ENCODE results near the gene SS18.

SS18 gene

DNA sequence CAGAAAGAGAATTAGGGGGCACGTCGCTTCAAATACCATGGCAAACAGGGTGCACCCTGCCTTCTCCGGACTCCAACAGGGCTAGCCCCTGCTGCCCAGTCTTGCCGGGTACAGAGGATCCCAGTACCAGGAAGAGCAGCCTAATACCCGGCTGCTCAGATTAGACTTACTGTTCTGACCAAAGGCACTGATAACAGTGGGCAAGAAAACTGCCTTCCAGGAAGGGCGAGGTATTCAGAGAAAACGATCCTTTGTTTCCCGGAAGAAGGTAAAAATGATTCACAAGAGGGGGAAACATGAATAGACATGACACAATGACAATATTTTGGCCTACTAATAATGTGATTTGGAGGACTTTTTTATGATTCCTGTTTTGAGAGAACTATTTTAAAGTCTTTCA is 99.9 kb downstream of the SS18 start:
- no peak for DNase-seq (ENCODE audit: low read depth)
- H3K4me3 ChIP-seq (ENCODE audit: low read depth, low read length), result no peak overlapping the region
- no peak for TF ChIP-seq CTCF (IDR thresholded peaks at IDR 0.05; ENCODE audit: low read depth, low read length, missing control alignments)

DNA sequence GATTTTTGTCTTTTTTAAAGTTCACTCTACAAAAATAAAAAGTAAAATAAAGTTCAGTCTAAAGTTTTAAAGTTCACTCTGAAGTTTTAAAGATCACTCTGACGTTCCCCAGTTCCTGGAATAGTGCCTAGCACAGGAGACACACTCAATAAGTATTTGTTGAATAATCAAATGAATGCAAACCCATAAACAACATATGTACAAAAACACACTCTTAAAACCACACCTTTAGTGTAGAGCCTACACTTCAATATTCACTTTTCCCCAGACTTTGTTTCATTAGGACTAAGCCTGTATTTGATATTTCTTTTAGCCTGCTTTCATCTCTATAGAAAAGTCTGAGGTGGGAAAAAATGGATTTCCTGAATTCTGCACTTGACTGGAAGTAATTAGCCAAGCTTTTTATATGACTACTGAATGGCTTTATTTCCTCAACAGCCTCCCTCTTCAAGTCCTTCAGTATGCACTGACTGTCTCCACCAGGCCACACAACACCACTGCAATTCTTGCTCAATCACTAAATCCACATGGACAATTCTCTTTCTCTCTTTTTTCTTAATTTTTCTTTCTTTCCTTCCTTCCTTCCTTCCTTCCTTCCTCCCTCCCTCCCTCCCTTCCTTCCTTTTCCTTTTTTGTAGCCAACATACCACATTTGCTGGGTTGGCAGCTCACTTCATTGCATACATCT is 104.6 kb downstream of the SS18 start:
- TF ChIP-seq CTCF (IDR thresholded peaks at IDR 0.05; ENCODE audit: low read depth, low read length, missing control alignments), result no peak
- DNase-seq (ENCODE audit: low read depth), result no peak
- H3K4me3 ChIP-seq (ENCODE audit: low read depth, low read length), result no peak overlapping the region

- DNase-seq (ENCODE audit: low read depth), result no peak
- no peak overlapping the region for H3K4me3 ChIP-seq (ENCODE audit: low read depth, low read length)
- TF ChIP-seq CTCF (IDR thresholded peaks at IDR 0.05; ENCODE audit: low read depth, low read length, missing control alignments), result no peak
Observed at GRCh38 chr18:25983730-25984129, 106.7 kb downstream of the SS18 start.

DNA sequence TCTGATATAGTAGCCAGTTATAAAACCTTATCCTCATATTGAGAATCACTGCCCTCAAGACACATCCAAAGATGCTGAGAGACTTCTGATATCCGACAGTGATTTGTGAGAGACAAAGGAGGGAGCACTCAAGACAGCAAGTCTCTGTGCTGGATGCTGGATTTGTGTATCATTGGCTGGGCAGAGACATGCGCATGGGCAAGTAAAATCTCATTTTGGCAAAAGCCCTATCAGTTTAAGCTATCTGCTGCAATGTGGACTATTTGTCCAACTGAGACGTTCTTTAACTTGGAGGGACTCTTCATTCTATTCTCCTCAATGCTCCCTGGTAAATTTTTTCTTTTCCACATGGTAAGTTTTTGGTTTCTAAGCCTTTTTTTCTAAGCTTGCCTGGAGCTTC is 107.5 kb downstream of the SS18 start:
- no peak for DNase-seq (ENCODE audit: low read depth)
- H3K4me3 ChIP-seq (ENCODE audit: low read depth, low read length), result no peak overlapping the region
- no peak for TF ChIP-seq CTCF (IDR thresholded peaks at IDR 0.05; ENCODE audit: low read depth, low read length, missing control alignments)

DNA sequence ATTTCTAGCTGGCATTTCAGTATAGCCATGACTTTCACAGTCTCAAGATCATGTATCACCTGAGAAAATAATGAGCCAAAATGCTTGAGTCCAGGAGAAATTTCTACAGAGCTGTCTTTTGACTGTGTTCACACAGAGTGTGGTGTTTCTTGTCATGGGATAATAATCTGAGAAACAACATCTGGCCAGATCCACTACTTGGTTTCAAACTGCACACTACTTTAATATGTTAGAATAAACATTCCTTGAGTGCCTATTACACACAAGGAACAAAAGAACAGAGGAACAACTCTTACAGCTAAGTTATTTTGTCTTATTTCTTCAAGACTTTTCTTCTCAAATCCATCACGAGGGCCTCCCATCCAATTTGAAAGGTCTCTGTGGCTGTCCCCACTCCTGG is 108.3 kb downstream of the SS18 start:
- TF ChIP-seq CTCF (IDR thresholded peaks at IDR 0.05; ENCODE audit: low read depth, low read length, missing control alignments), result no peak
- H3K4me3 ChIP-seq (ENCODE audit: low read depth, low read length), result no peak overlapping the region
- DNase-seq (ENCODE audit: low read depth), result no peak

- TF ChIP-seq CTCF (IDR thresholded peaks at IDR 0.05; ENCODE audit: low read depth, low read length, missing control alignments), result no peak
- H3K4me3 ChIP-seq (ENCODE audit: low read depth, low read length), result no peak overlapping the region
Observed at GRCh38 chr18:25979369-25980040, 110.9 kb downstream of the SS18 start.

DNA sequence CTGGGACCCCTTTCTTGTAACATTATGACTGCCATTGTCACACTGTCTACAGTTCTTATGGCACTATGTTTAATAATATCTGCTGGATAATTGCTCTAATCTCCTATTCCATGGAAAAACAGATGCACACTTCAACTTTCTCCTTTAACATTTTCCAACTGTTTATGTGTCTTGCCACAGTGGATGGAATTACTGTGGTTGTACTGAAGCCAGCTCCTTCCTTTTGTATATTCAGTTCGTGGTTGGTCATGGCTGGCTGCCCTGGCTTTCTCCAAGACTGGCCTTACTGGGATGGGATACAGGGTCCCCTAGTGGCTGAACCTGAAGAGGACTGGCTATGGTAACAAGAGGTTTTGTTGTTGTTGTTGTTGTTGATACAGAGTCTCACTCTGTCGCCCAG is 113.9 kb downstream of the SS18 start:
- TF ChIP-seq CTCF (IDR thresholded peaks at IDR 0.05; ENCODE audit: low read depth, low read length, missing control alignments), result peak; percentile 19
- no peak overlapping the region for H3K4me3 ChIP-seq (ENCODE audit: low read depth, low read length)
- no peak for DNase-seq (ENCODE audit: low read depth)

More at GRCh38 chr18:25979369-25980040, 110.9 kb downstream of the SS18 start:
- DNase-seq (ENCODE audit: low read depth), result no peak
